ENCODE data around the gene TFPI2.

TFPI2 gene

DNA sequence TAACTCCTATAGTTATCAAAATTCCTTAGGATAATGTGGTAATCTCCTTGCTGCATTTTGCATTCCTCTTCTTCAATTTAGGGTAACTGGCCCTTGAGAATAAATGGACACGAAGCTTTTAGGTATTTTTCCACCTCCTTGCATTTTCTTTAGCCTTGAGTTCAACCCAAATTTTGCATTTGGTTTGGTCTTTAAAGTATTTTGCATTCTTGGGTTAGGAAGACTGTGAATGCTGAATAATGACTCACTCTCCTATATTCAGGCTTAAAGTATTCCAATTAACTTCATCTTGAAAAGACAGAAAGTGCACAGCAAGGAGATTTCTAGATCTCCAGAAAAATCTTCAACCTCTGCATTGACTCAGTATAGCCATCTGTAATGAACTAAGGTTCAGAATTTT is 47.3 kb downstream of the TFPI2 start:
- no peak for DNase-seq (ENCODE audit: low read depth in 1 of 2, low spot score in 1 of 2)
- no peak overlapping the region for H3K27ac ChIP-seq (replicated peaks)
- H3K4me3 ChIP-seq (replicated peaks; ENCODE audit: insufficient read depth, low read length), result no peak overlapping the region
- H3K27me3 ChIP-seq (ENCODE audit: insufficient read depth, poor library complexity, severe bottlenecking), result no peaks in the 10 kb centered on the region
- no peak for TF ChIP-seq POLR2AphosphoS5 (IDR thresholded peaks at IDR 0.05; ENCODE audit: low read depth)
- no peak for TF ChIP-seq GABPA (IDR thresholded peaks at IDR 0.05; ENCODE audit: low read depth)
- TF ChIP-seq, protein P1, sequence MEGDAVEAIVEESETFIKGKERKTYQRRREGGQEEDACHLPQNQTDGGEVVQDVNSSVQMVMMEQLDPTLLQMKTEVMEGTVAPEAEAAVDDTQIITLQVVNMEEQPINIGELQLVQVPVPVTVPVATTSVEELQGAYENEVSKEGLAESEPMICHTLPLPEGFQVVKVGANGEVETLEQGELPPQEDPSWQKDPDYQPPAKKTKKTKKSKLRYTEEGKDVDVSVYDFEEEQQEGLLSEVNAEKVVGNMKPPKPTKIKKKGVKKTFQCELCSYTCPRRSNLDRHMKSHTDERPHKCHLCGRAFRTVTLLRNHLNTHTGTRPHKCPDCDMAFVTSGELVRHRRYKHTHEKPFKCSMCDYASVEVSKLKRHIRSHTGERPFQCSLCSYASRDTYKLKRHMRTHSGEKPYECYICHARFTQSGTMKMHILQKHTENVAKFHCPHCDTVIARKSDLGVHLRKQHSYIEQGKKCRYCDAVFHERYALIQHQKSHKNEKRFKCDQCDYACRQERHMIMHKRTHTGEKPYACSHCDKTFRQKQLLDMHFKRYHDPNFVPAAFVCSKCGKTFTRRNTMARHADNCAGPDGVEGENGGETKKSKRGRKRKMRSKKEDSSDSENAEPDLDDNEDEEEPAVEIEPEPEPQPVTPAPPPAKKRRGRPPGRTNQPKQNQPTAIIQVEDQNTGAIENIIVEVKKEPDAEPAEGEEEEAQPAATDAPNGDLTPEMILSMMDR (IDR thresholded peaks at IDR 0.05; ENCODE audit: insufficient read depth, low read length), result no peak
- TF ChIP-seq, protein P2, sequence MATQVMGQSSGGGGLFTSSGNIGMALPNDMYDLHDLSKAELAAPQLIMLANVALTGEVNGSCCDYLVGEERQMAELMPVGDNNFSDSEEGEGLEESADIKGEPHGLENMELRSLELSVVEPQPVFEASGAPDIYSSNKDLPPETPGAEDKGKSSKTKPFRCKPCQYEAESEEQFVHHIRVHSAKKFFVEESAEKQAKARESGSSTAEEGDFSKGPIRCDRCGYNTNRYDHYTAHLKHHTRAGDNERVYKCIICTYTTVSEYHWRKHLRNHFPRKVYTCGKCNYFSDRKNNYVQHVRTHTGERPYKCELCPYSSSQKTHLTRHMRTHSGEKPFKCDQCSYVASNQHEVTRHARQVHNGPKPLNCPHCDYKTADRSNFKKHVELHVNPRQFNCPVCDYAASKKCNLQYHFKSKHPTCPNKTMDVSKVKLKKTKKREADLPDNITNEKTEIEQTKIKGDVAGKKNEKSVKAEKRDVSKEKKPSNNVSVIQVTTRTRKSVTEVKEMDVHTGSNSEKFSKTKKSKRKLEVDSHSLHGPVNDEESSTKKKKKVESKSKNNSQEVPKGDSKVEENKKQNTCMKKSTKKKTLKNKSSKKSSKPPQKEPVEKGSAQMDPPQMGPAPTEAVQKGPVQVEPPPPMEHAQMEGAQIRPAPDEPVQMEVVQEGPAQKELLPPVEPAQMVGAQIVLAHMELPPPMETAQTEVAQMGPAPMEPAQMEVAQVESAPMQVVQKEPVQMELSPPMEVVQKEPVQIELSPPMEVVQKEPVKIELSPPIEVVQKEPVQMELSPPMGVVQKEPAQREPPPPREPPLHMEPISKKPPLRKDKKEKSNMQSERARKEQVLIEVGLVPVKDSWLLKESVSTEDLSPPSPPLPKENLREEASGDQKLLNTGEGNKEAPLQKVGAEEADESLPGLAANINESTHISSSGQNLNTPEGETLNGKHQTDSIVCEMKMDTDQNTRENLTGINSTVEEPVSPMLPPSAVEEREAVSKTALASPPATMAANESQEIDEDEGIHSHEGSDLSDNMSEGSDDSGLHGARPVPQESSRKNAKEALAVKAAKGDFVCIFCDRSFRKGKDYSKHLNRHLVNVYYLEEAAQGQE (IDR thresholded peaks at IDR 0.05; ENCODE audit: insufficient replicate concordance, low read depth), result no peak
- TF ChIP-seq SPI1 (IDR thresholded peaks at IDR 0.05; ENCODE audit: borderline replicate concordance, low read depth), result no peak

DNA sequence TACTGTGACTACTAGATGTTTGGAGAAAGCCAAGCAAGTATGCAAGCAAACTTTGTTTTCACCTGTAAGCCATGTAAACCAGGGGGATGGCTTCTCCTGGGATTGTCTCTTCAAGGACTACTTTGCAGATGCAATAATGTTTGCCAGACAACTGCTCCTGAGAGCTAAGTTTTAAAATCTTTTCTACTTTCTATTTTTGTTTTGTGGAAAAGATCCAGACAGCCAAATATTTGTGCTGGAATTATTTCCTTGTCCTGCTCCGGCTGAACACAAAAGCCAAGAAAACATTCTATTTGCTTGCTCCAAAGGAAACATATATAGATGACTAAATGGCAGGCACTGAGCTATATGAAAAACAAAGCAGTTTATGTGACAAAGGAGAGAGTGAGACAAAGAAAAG is 51.6 kb downstream of the TFPI2 start:
- H3K4me3 ChIP-seq (replicated peaks; ENCODE audit: insufficient read depth, low read length), result no peak overlapping the region
- TF ChIP-seq SPI1 (IDR thresholded peaks at IDR 0.05; ENCODE audit: borderline replicate concordance, low read depth) (no peak), POLR2AphosphoS5 (IDR thresholded peaks at IDR 0.05; ENCODE audit: low read depth) (no peak), GABPA (IDR thresholded peaks at IDR 0.05; ENCODE audit: low read depth) (no peak)
- TF ChIP-seq, protein P2 (IDR thresholded peaks at IDR 0.05; ENCODE audit: insufficient replicate concordance, low read depth), result no peak
- TF ChIP-seq, protein P1 (IDR thresholded peaks at IDR 0.05; ENCODE audit: insufficient read depth, low read length), result no peak
- no peaks in the 10 kb centered on the region for H3K27me3 ChIP-seq (ENCODE audit: insufficient read depth, poor library complexity, severe bottlenecking)
- no peak overlapping the region for H3K27ac ChIP-seq (replicated peaks)
- no peak for DNase-seq (ENCODE audit: low read depth in 1 of 2, low spot score in 1 of 2)

DNA sequence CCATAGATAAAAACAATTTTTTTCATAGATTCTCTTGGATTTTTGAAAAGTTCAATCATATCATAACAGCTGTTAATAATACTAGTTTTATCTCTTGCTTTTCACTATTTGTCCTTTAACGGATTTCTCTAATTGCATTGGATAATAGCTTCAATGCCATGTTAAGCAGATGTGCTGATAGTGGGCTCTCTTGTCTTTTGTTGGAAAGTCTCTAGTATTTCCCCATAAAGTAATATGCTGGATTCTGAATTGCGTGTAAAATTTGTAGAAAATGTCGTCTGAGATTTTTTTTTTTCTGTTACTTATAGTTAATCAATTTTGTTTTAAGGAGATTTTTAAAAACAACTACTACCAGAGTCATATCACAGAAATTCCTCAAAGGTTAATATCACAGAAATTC is 53.3 kb downstream of the TFPI2 start:
- no peak for DNase-seq (ENCODE audit: low read depth in 1 of 2, low spot score in 1 of 2)
- H3K27me3 ChIP-seq (ENCODE audit: insufficient read depth, poor library complexity, severe bottlenecking), result no peaks in the 10 kb centered on the region
- no peak overlapping the region for H3K4me3 ChIP-seq (replicated peaks; ENCODE audit: insufficient read depth, low read length)
- TF ChIP-seq, protein P1 (IDR thresholded peaks at IDR 0.05; ENCODE audit: insufficient read depth, low read length), result no peak
- TF ChIP-seq SPI1 (IDR thresholded peaks at IDR 0.05; ENCODE audit: borderline replicate concordance, low read depth) (no peak), POLR2AphosphoS5 (IDR thresholded peaks at IDR 0.05; ENCODE audit: low read depth) (no peak), GABPA (IDR thresholded peaks at IDR 0.05; ENCODE audit: low read depth) (no peak)
- TF ChIP-seq, protein P2 (IDR thresholded peaks at IDR 0.05; ENCODE audit: insufficient replicate concordance, low read depth), result no peak
- no peak overlapping the region for H3K27ac ChIP-seq (replicated peaks)

All from HL-60 (cell line).